BE2C (cell line): ENCODE results near the gene ITK.

Experiments used
- DNase-seq: peaks from one replicate; pipeline ENCODE4 v3.0.0-alpha.2; 2020
- H3K27me3 ChIP-seq: fragments of 250-450 bp; sonication (Bioruptor Pico); 2 replicates; pipeline ENCODE4 v1.5.1; 2020; ENCODE audit warnings: mild to moderate bottlenecking
- H3K36me3 ChIP-seq: fragments of 250-450 bp; sonication (Bioruptor Pico); 2 replicates; pipeline ENCODE4 v1.5.1; 2020; ENCODE audit warnings: mild to moderate bottlenecking
- H3K4me1 ChIP-seq: fragments of 250-450 bp; sonication (Bioruptor Pico); 2 replicates; pipeline ENCODE4 v1.5.1; 2020
- H3K4me3 ChIP-seq: 2 replicates; pipeline ENCODE4 v1.5.1; 2011; ENCODE audit warnings: low read depth, low read length
- H3K9me3 ChIP-seq: fragments of 250-450 bp; sonication (Bioruptor Pico); 2 replicates; pipeline ENCODE4 v1.5.1; 2020
- TF ChIP-seq, protein P1 (sequence below): IDR thresholded peaks from 2 replicates; pipeline ENCODE4 v1.5.1; 2012; ENCODE audit warnings: mild to moderate bottlenecking, low read depth, low read length

The ITK gene

DNA sequence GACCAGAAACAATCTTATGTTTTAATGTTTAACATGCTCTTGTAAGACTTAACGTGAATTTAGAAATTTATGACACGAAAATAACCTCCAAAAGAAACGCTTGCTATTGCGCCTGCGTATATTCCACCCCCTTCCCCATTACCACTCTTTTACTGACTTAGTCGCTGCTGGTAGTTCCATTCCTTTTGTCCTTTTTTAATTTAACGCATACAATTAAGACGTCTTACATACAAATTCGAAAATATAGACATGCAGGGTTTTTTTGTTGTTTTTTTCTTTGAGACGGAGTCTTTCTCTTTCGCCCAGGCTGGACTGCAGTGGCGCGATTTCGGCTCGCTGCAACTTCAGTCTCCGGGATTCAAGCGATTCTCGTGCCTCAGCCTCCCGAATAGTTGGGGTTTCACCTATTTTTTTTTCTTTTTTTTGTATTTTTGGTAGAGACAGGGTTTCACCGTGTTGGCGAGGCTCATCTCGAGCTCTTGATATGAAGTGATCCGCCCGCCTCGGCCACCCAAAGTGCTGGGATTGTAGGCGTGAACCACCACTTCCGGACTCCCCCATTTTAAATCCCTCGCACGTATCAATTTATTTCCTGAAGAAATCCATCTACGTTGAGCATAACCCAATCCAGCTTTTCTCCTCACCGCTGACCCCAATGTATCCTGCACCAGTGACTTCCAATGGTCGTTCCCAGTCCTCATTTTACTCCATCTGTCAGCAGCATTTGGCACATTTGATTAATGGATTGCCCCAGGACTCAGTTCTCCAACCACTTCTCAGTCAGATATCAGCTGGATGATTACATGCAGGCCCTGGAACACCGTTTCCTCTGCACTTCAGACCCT lies 37.3 kb upstream of the ITK start:
- H3K27me3 ChIP-seq: no peaks in the 10 kb centered on the region
- H3K9me3 ChIP-seq: no peaks in the 10 kb centered on the region
- H3K36me3 ChIP-seq: no peaks in the 10 kb centered on the region; the same call in 1 of the 2 replicates
- DNase-seq: peak; percentile 33
- H3K4me3 ChIP-seq: peak overlapping the region; percentile 97
- peaks cover 5% of the 10 kb centered on the region; the same call in 1 of the 2 replicates for H3K4me1 ChIP-seq
- TF ChIP-seq, protein P1, sequence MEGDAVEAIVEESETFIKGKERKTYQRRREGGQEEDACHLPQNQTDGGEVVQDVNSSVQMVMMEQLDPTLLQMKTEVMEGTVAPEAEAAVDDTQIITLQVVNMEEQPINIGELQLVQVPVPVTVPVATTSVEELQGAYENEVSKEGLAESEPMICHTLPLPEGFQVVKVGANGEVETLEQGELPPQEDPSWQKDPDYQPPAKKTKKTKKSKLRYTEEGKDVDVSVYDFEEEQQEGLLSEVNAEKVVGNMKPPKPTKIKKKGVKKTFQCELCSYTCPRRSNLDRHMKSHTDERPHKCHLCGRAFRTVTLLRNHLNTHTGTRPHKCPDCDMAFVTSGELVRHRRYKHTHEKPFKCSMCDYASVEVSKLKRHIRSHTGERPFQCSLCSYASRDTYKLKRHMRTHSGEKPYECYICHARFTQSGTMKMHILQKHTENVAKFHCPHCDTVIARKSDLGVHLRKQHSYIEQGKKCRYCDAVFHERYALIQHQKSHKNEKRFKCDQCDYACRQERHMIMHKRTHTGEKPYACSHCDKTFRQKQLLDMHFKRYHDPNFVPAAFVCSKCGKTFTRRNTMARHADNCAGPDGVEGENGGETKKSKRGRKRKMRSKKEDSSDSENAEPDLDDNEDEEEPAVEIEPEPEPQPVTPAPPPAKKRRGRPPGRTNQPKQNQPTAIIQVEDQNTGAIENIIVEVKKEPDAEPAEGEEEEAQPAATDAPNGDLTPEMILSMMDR: no peak

- Histone ChIP-seq H3K27me3 (no peaks in the 10 kb centered on the region; the same call in 1 of the 2 replicates), H3K4me3 (no peak overlapping the region), H3K36me3 (no peaks in the 10 kb centered on the region), H3K9me3 (no peaks in the 10 kb centered on the region), H3K4me1 (peaks cover 1% of the 10 kb centered on the region; the same call in 1 of the 2 replicates)
- DNase-seq: peak; percentile 70
- TF ChIP-seq, protein P1: peak; percentile 93
Measured at GRCh38 chr5:157148734-157149615, 31.7 kb upstream of the ITK start.

GRCh38 chr5:157150995-157151394 lies 29.6 kb upstream of the ITK start:
- H3K4me1 ChIP-seq: no peaks in the 10 kb centered on the region
- DNase-seq: no peak
- H3K4me3 ChIP-seq: no peak overlapping the region
- TF ChIP-seq, protein P1: no peak
- H3K27me3 ChIP-seq: no peaks in the 10 kb centered on the region; the same call in 1 of the 2 replicates
- H3K9me3 ChIP-seq: no peaks in the 10 kb centered on the region
- no peaks in the 10 kb centered on the region for H3K36me3 ChIP-seq

- H3K36me3 ChIP-seq: no peaks in the 10 kb centered on the region
- TF ChIP-seq, protein P1: no peak
- H3K27me3 ChIP-seq: peaks cover 7% of the 10 kb centered on the region
- H3K9me3 ChIP-seq: no peaks in the 10 kb centered on the region
- H3K4me1 ChIP-seq: no peaks in the 10 kb centered on the region
- no peak for DNase-seq
- H3K4me3 ChIP-seq: no peak overlapping the region
Measured at GRCh38 chr5:157155297-157155696, 25.3 kb upstream of the ITK start.

- Histone ChIP-seq H3K4me1 (no peaks in the 10 kb centered on the region), H3K27me3 (peaks cover 14% of the 10 kb centered on the region), H3K4me3 (no peak overlapping the region), H3K36me3 (no peaks in the 10 kb centered on the region), H3K9me3 (no peaks in the 10 kb centered on the region)
- TF ChIP-seq, protein P1: no peak
- DNase-seq: no peak
Measured at GRCh38 chr5:157157293-157157891, 23.2 kb upstream of the ITK start.
